ENCODE data around the gene SLC35F3.
"Not testable (repeated sequence)": the region's sequence is repeated elsewhere in the genome, so short reads cannot be mapped to it uniquely, and the experiment has no call there.

DNA sequence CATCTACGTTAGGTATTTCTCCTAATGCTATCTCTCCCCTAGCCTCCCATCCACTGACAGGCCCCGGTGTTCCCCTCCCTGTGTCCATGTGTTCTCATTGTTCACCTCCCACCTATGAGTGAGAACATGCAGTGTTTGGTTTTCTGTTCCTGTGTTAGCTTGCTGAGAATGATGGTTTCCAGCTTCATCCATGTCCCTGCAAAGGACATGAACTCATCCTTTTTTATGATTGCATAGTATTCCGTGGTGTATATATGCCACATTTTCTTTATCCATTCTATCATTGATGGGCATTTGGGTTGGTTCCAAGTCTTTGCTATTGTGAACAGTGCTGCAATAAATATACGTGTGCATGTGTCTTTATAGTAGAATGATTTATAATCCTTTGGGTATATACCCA, 247.9 kb downstream of the SLC35F3 start:
- TF ChIP-seq POLR2A, TAF1, POU2F2, SPI1, POLR2AphosphoS5 (IDR thresholded peaks at IDR 0.05; ENCODE audit: low read depth, low read length): not testable (repeated sequence)

Data from GM12891 (cell line).